DMS153 (cell line): ENCODE results near the gene PLPPR1.

Source experiments
- DNase-seq: peaks from one replicate; lab custom pipeline; 2025; lab: John Stamatoyannopoulos, UW

The PLPPR1 gene

GRCh38 chr9:101209670-101210069 is 181.1 kb downstream of the PLPPR1 start:
- DNase-seq = no peak

GRCh38 chr9:101212661-101213060 is 184.1 kb downstream of the PLPPR1 start:
- no peak for DNase-seq

GRCh38 chr9:101219030-101219429 is 190.5 kb downstream of the PLPPR1 start:
- no peak for DNase-seq

- DNase-seq = no peak
Observed at GRCh38 chr9:101220341-101220740, 191.8 kb downstream of the PLPPR1 start.

- no peak for DNase-seq
Observed at GRCh38 chr9:101225271-101225670, 196.7 kb downstream of the PLPPR1 start.

GRCh38 chr9:101226161-101226560 is 197.6 kb downstream of the PLPPR1 start:
- no peak for DNase-seq

- DNase-seq = no peak
Observed at GRCh38 chr9:101226803-101227202, 198.3 kb downstream of the PLPPR1 start.

- DNase-seq = no peak
Observed at GRCh38 chr9:101229606-101230005, 201.1 kb downstream of the PLPPR1 start.

GRCh38 chr9:101232405-101232977 is 204.0 kb downstream of the PLPPR1 start:
- DNase-seq = no peak

GRCh38 chr9:101235105-101235866 is 206.8 kb downstream of the PLPPR1 start:
- peak; percentile 37 for DNase-seq

- no peak for DNase-seq
Observed at GRCh38 chr9:101242651-101243050, 214.1 kb downstream of the PLPPR1 start.

- no peak for DNase-seq
Observed at GRCh38 chr9:101246691-101247090, 218.2 kb downstream of the PLPPR1 start.

- DNase-seq = no peak
Observed at GRCh38 chr9:101247297-101247696, 218.8 kb downstream of the PLPPR1 start.

- DNase-seq = no peak
Observed at GRCh38 chr9:101254733-101255433, 226.4 kb downstream of the PLPPR1 start.

- no peak for DNase-seq
Observed at GRCh38 chr9:101264727-101265126, 236.2 kb downstream of the PLPPR1 start.

- DNase-seq = no peak
Observed at GRCh38 chr9:101265261-101265660, 236.7 kb downstream of the PLPPR1 start.

GRCh38 chr9:101268426-101268825 is 239.9 kb downstream of the PLPPR1 start:
- no peak for DNase-seq

GRCh38 chr9:101269591-101270283 is 241.2 kb downstream of the PLPPR1 start:
- DNase-seq = no peak

- DNase-seq = no peak
Observed at GRCh38 chr9:101270302-101270701, 241.8 kb downstream of the PLPPR1 start.

GRCh38 chr9:101271102-101271501 is 242.6 kb downstream of the PLPPR1 start:
- DNase-seq = no peak

GRCh38 chr9:101274971-101275768 is 246.6 kb downstream of the PLPPR1 start:
- DNase-seq = no peak

GRCh38 chr9:101275769-101276250 is 247.3 kb downstream of the PLPPR1 start:
- DNase-seq = no peak
